GM19455 (cell line): ENCODE measurements around the gene SEPTIN5.

Source experiments
- ATAC-seq: cut with Tn5 transposase; IDR thresholded peaks from one replicate; pipeline ENCODE4 v1.9.1; 2021; ENCODE audit not compliant: unreplicated experiment

Gene SEPTIN5

GRCh38 chr22:19746726-19747125 lies 32.4 kb downstream of the SEPTIN5 start:
- no peak for ATAC-seq

- no peak for ATAC-seq
These were observed 33.2 kb downstream of the SEPTIN5 start for GRCh38 chr22:19747551-19747950.

GRCh38 chr22:19748139-19748538 lies 33.8 kb downstream of the SEPTIN5 start:
- no peak for ATAC-seq

GRCh38 chr22:19748991-19749664 lies 34.8 kb downstream of the SEPTIN5 start:
- no peak for ATAC-seq

- no peak for ATAC-seq
These were observed 35.6 kb downstream of the SEPTIN5 start for GRCh38 chr22:19749876-19750275.

- ATAC-seq, result no peak
These were observed 36.5 kb downstream of the SEPTIN5 start for GRCh38 chr22:19750507-19751490.

GRCh38 chr22:19751497-19752245 lies 37.4 kb downstream of the SEPTIN5 start:
- ATAC-seq, result no peak

- ATAC-seq, result no peak
These were observed 39.0 kb downstream of the SEPTIN5 start for GRCh38 chr22:19753090-19753842.

- ATAC-seq, result no peak
These were observed 39.8 kb downstream of the SEPTIN5 start for GRCh38 chr22:19753996-19754700.

GRCh38 chr22:19754701-19755144 lies 40.4 kb downstream of the SEPTIN5 start:
- no peak for ATAC-seq

GRCh38 chr22:19755145-19755710 lies 40.9 kb downstream of the SEPTIN5 start:
- no peak for ATAC-seq

GRCh38 chr22:19755722-19756287 lies 41.5 kb downstream of the SEPTIN5 start:
- no peak for ATAC-seq

- no peak for ATAC-seq
These were observed 42.2 kb downstream of the SEPTIN5 start for GRCh38 chr22:19756288-19757128.

GRCh38 chr22:19757140-19757984 lies 43.1 kb downstream of the SEPTIN5 start:
- ATAC-seq, result no peak

GRCh38 chr22:19757985-19758895 lies 43.9 kb downstream of the SEPTIN5 start:
- no peak for ATAC-seq

- no peak for ATAC-seq
These were observed 44.7 kb downstream of the SEPTIN5 start for GRCh38 chr22:19758896-19759426.
